HG03095 (cell line): ENCODE data around the gene SOX30.

ENCODE experiments used
- ATAC-seq: cut with Tn5 transposase; IDR thresholded peaks from one replicate; pipeline ENCODE4 v1.9.1; 2021; ENCODE audit warnings: moderate library complexity; ENCODE audit not compliant: unreplicated experiment

Gene SOX30

GRCh38 chr5:157578079-157578780, 74.0 kb downstream of the SOX30 start:
- ATAC-seq = no peak

- ATAC-seq = no peak
Observed at GRCh38 chr5:157576678-157577077, 75.6 kb downstream of the SOX30 start.
